GM13976 (cell line): ENCODE results near the gene PPM1H.

ENCODE experiments used
- DNase-seq: peaks from one replicate; pipeline ENCODE4 v3.0.0; 2012; ENCODE audit warnings: low spot score
- CTCF ChIP-seq: IDR thresholded peaks from 2 replicates; pipeline ENCODE4 v1.5.1; 2012; ENCODE audit warnings: borderline replicate concordance, mild to moderate bottlenecking; ENCODE audit not compliant: insufficient read depth; ENCODE audit errors: extremely low read depth, missing control alignments, control extremely low read depth
- in situ Hi-C: fragments of 300-500 bp; cut with MboI; formaldehyde crosslinking; loops from one replicate; pipeline ENCODE4 v1.12.0; 2022; ENCODE audit warnings: low sequenced_read_pairs, mixed read lengths, inconsistent platforms; ENCODE audit not compliant: unreplicated experiment

Gene PPM1H

GRCh38 chr12:62604871-62605270 is 330.1 kb downstream of the PPM1H start:
- no peak for DNase-seq
- no peak for TF ChIP-seq CTCF
- in situ Hi-C loops = no loop called here

- in situ Hi-C loops = no loop called here
Observed at GRCh38 chr12:62604373-62604772, 330.6 kb downstream of the PPM1H start.

GRCh38 chr12:62603811-62604098 is 331.2 kb downstream of the PPM1H start:
- in situ Hi-C loops = no loop called here
- no peak for DNase-seq
- TF ChIP-seq CTCF = no peak

More at GRCh38 chr12:62604373-62604772, 330.6 kb downstream of the PPM1H start:
- TF ChIP-seq CTCF = no peak
- DNase-seq = no peak

- DNase-seq = peak; percentile 82
- TF ChIP-seq CTCF = peak; percentile 56
- in situ Hi-C loops = no loop called here
Observed at GRCh38 chr12:62603061-62603810, 331.7 kb downstream of the PPM1H start.

DNA sequence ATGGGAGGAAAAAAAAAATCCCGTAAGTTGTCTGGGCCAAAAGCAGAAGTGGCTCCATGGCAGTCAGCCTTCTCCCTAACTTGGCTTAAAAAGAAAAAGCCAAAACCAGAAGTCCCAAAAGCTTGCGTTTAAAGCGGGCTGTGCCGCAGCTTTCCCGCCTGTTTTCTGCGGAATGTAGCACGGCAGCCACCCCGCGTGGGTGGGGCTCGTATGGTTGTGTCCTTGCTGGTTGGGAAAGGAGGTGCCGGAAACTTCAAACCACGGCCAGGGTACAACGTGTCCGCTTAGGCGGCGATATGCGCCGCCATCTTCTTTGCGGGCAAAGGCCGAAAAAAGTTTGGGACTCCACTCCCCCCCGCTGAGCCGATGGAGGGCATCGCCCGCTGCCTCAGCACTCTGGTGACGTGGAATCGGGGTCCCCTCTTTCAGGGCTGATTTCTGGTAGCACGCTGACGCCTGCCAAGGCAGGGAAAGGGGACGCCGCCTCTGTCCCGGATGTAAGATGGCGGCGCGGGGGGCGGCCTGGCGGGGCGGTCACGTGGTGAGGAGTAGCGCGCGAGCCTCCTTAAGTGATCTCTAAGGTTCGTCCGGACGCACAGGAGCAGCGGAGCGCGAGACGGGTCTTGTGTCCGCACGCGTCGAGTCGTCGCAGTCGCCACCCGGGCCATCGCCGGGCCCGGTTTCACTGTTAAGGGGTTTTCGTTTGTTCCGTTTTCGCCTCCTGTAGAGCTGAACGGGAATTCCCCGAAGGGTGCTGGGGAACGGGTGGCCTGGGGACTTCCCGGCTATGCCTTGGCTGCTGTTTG is 332.5 kb downstream of the PPM1H start:
- in situ Hi-C loops = no loop called here
- no peak for TF ChIP-seq CTCF
- DNase-seq = peak; percentile 87

GRCh38 chr12:62601765-62602164 is 333.2 kb downstream of the PPM1H start:
- TF ChIP-seq CTCF = no peak
- in situ Hi-C loops = no loop called here

More at GRCh38 chr12:62601765-62602164, 333.2 kb downstream of the PPM1H start:
- DNase-seq = no peak
